ENCODE measurements around the gene CDS1. TPM values are rescaled to one million over a fixed set of nuclear protein-coding genes. Genes with fewer than 3 reads are reported as not detected.

Gene CDS1
- total RNA-seq, 2 donors from 2014 or later, result 13.9 to 19.9 TPM

- intact Hi-C loops (cut with DNase I), result no loop called here
- H3K27ac ChIP-seq, result no peak overlapping the region
- WGBS, result 86% methylated on average over 1 of the region's 1 CpG
- H3K27me3 ChIP-seq (replicated peaks; ENCODE audit: insufficient read depth), result no peaks in the 10 kb centered on the region
- H3K4me1 ChIP-seq (replicated peaks), result no peaks in the 10 kb centered on the region
- TF ChIP-seq POLR2AphosphoS5 (IDR thresholded peaks at IDR 0.05) (no peak), CTCF (IDR thresholded peaks at IDR 0.05) (no peak), POLR2A (IDR thresholded peaks at IDR 0.05) (no peak)
- H3K4me3 ChIP-seq, result no peak overlapping the region
- no peaks in the 10 kb centered on the region for H3K9me3 ChIP-seq
- no peak for DNase-seq (ENCODE audit: low spot score)
- H3K36me3 ChIP-seq, result no peaks in the 10 kb centered on the region
Observed at GRCh38 chr4:84666439-84666838, 83.5 kb downstream of the CDS1 start.

- Histone ChIP-seq H3K9me3 (no peaks in the 10 kb centered on the region), H3K36me3 (no peaks in the 10 kb centered on the region), H3K27ac (no peak overlapping the region), H3K4me1 (replicated peaks) (no peaks in the 10 kb centered on the region), H3K4me3 (no peak overlapping the region), H3K27me3 (replicated peaks; ENCODE audit: insufficient read depth) (no peaks in the 10 kb centered on the region)
- no peak for DNase-seq (ENCODE audit: low spot score)
- TF ChIP-seq CTCF (IDR thresholded peaks at IDR 0.05), result no peak
- no peak for TF ChIP-seq POLR2AphosphoS5 (IDR thresholded peaks at IDR 0.05)
- TF ChIP-seq POLR2A (IDR thresholded peaks at IDR 0.05), result no peak
- intact Hi-C loops (cut with DNase I), result no loop called here
- 83% methylated on average over 1 of the region's 1 CpG for WGBS
Observed at GRCh38 chr4:84669201-84669600, 86.3 kb downstream of the CDS1 start.

GRCh38 chr4:84672177-84672576 lies 89.2 kb downstream of the CDS1 start:
- H3K27ac ChIP-seq, result no peak overlapping the region
- no peaks in the 10 kb centered on the region for H3K36me3 ChIP-seq
- H3K4me1 ChIP-seq (replicated peaks), result no peaks in the 10 kb centered on the region
- no peak for DNase-seq (ENCODE audit: low spot score)
- H3K27me3 ChIP-seq (replicated peaks; ENCODE audit: insufficient read depth), result no peaks in the 10 kb centered on the region
- TF ChIP-seq CTCF (IDR thresholded peaks at IDR 0.05) (no peak), POLR2A (IDR thresholded peaks at IDR 0.05) (no peak), POLR2AphosphoS5 (IDR thresholded peaks at IDR 0.05) (no peak)
- H3K9me3 ChIP-seq, result no peaks in the 10 kb centered on the region
- intact Hi-C loops (cut with DNase I), result no loop called here
- H3K4me3 ChIP-seq, result no peak overlapping the region

GRCh38 chr4:84673475-84674240 lies 90.7 kb downstream of the CDS1 start:
- no peak for DNase-seq (ENCODE audit: low spot score)
- H3K4me3 ChIP-seq, result no peak overlapping the region
- no peaks in the 10 kb centered on the region for H3K27me3 ChIP-seq (replicated peaks; ENCODE audit: insufficient read depth)
- no peaks in the 10 kb centered on the region for H3K9me3 ChIP-seq
- H3K36me3 ChIP-seq, result no peaks in the 10 kb centered on the region
- no peak overlapping the region for H3K27ac ChIP-seq
- no peaks in the 10 kb centered on the region for H3K4me1 ChIP-seq (replicated peaks)
- TF ChIP-seq POLR2A (IDR thresholded peaks at IDR 0.05), result no peak
- no peak for TF ChIP-seq CTCF (IDR thresholded peaks at IDR 0.05)
- no peak for TF ChIP-seq POLR2AphosphoS5 (IDR thresholded peaks at IDR 0.05)
- 52% methylated on average over 1 of the region's 1 CpG for WGBS
- intact Hi-C loops (cut with DNase I), result no loop called here

GRCh38 chr4:84677093-84677492 lies 94.2 kb downstream of the CDS1 start:
- 89% methylated on average over 9 of the region's 9 CpGs for WGBS
- Histone ChIP-seq H3K4me3 (no peak overlapping the region), H3K27ac (no peak overlapping the region), H3K27me3 (replicated peaks; ENCODE audit: insufficient read depth) (no peaks in the 10 kb centered on the region), H3K4me1 (replicated peaks) (no peaks in the 10 kb centered on the region), H3K9me3 (no peaks in the 10 kb centered on the region), H3K36me3 (no peaks in the 10 kb centered on the region)
- no peak for DNase-seq (ENCODE audit: low spot score)
- intact Hi-C loops (cut with DNase I), result no loop called here
- TF ChIP-seq POLR2A (IDR thresholded peaks at IDR 0.05) (no peak), POLR2AphosphoS5 (IDR thresholded peaks at IDR 0.05) (no peak), CTCF (IDR thresholded peaks at IDR 0.05) (no peak)

All from prostate gland (tissue), 2 donors.